Measurements from ENCODE around the gene GOLIM4. TPM values are rescaled to one million over a fixed set of nuclear protein-coding genes. Genes with fewer than 3 reads are reported as not detected.

Gene GOLIM4
- polyA plus RNA-seq, 1 experiment, result 34.4 TPM

DNA sequence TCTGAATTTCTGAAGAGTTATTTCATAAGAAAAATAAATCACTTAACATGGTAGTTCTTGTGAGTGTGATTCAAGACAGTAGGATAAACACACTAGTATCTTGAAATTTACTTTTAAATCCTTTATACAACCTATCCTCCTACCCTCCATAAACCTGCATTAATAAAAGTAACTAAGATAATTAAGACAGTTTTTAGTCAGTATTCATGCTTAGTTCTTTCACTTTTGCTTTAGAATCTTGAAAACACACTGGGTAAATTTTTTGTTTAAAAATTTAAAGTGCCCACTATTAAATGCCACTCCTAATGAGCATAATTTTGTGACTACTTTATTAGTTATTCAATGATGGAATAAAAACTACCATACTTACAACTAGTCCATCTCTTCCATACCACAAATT lies 28.8 kb downstream of the GOLIM4 start:
- ChIA-PET POLR2A (no interaction called here), CTCF (no interaction called here)
- Histone ChIP-seq H3K27me3 (ENCODE audit: control insufficient read depth, insufficient read depth, low read length) (no peaks in the 10 kb centered on the region), H3K4me3 (ENCODE audit: low read depth, low read length) (no peak overlapping the region), H3K9me3 (ENCODE audit: control insufficient read depth, insufficient read depth, low read length) (no peaks in the 10 kb centered on the region), H3K27ac (ENCODE audit: low read depth, low read length) (no peak overlapping the region)
- TF ChIP-seq, protein P1, sequence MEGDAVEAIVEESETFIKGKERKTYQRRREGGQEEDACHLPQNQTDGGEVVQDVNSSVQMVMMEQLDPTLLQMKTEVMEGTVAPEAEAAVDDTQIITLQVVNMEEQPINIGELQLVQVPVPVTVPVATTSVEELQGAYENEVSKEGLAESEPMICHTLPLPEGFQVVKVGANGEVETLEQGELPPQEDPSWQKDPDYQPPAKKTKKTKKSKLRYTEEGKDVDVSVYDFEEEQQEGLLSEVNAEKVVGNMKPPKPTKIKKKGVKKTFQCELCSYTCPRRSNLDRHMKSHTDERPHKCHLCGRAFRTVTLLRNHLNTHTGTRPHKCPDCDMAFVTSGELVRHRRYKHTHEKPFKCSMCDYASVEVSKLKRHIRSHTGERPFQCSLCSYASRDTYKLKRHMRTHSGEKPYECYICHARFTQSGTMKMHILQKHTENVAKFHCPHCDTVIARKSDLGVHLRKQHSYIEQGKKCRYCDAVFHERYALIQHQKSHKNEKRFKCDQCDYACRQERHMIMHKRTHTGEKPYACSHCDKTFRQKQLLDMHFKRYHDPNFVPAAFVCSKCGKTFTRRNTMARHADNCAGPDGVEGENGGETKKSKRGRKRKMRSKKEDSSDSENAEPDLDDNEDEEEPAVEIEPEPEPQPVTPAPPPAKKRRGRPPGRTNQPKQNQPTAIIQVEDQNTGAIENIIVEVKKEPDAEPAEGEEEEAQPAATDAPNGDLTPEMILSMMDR (IDR thresholded peaks at IDR 0.05; ENCODE audit: low read depth, low read length), result no peak
- no peak for DNase-seq (ENCODE audit: low read depth, low spot score)

DNA sequence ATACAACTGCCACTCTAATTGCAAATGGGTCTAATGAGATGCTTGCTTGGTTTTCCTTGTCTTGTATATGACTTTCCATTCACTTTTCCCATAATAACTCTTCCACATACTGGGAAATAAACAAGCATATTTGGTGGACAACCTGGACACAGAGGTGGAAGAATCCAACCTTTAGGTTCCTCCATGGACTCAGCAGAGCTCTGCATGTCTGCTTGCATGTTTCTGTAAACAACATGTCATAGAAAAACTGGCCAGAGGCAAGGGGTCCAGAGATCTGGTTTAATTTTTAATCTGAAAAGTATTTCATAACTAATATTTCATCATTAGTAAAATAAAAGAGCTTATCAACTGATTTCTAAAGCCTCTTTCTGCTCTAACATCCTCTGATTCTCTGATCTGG lies 30.2 kb downstream of the GOLIM4 start:
- TF ChIP-seq, protein P1 (IDR thresholded peaks at IDR 0.05; ENCODE audit: low read depth, low read length), result no peak
- H3K27me3 ChIP-seq (ENCODE audit: control insufficient read depth, insufficient read depth, low read length), result no peaks in the 10 kb centered on the region
- no peak overlapping the region for H3K4me3 ChIP-seq (ENCODE audit: low read depth, low read length)
- no peak overlapping the region for H3K27ac ChIP-seq (ENCODE audit: low read depth, low read length)
- no peak for DNase-seq (ENCODE audit: low read depth, low spot score)
- no peaks in the 10 kb centered on the region for H3K9me3 ChIP-seq (ENCODE audit: control insufficient read depth, insufficient read depth, low read length)
- ChIA-PET POLR2A (no interaction called here), CTCF (interaction anchor here (1.4 to 2.1 kb wide), 4 partner anchors 13 to 99 kb away, joined by 3 to 12 read pairs (median 8); no protein-coding TSS in a partner anchor)

GRCh38 chr3:168063122-168063521 lies 32.6 kb downstream of the GOLIM4 start:
- ChIA-PET POLR2A (no interaction called here), CTCF (interaction anchor here (0.7 to 3.4 kb wide), 4 partner anchors 10 to 103 kb away, joined by 3 to 14 read pairs (median 8); no protein-coding TSS in a partner anchor)
- TF ChIP-seq, protein P1 (IDR thresholded peaks at IDR 0.05; ENCODE audit: low read depth, low read length), result no peak
- DNase-seq (ENCODE audit: low read depth, low spot score), result no peak
- no peak overlapping the region for H3K4me3 ChIP-seq (ENCODE audit: low read depth, low read length)
- no peaks in the 10 kb centered on the region for H3K27me3 ChIP-seq (ENCODE audit: control insufficient read depth, insufficient read depth, low read length)
- H3K27ac ChIP-seq (ENCODE audit: low read depth, low read length), result no peak overlapping the region
- H3K9me3 ChIP-seq (ENCODE audit: control insufficient read depth, insufficient read depth, low read length), result no peaks in the 10 kb centered on the region

- TF ChIP-seq, protein P1 (IDR thresholded peaks at IDR 0.05; ENCODE audit: low read depth, low read length), result no peak
- Histone ChIP-seq H3K9me3 (ENCODE audit: control insufficient read depth, insufficient read depth, low read length) (no peaks in the 10 kb centered on the region), H3K27ac (ENCODE audit: low read depth, low read length) (no peak overlapping the region), H3K27me3 (ENCODE audit: control insufficient read depth, insufficient read depth, low read length) (no peaks in the 10 kb centered on the region), H3K4me3 (ENCODE audit: low read depth, low read length) (no peak overlapping the region)
- CTCF ChIA-PET, result interaction anchor here (0.7 to 3.4 kb wide), 6 partner anchors 10 to 104 kb away, joined by 3 to 14 read pairs (median 8); no protein-coding TSS in a partner anchor
- POLR2A ChIA-PET, result no interaction called here
- no peak for DNase-seq (ENCODE audit: low read depth, low spot score)
Measured at GRCh38 chr3:168062679-168063078, 33.0 kb downstream of the GOLIM4 start.

DNA sequence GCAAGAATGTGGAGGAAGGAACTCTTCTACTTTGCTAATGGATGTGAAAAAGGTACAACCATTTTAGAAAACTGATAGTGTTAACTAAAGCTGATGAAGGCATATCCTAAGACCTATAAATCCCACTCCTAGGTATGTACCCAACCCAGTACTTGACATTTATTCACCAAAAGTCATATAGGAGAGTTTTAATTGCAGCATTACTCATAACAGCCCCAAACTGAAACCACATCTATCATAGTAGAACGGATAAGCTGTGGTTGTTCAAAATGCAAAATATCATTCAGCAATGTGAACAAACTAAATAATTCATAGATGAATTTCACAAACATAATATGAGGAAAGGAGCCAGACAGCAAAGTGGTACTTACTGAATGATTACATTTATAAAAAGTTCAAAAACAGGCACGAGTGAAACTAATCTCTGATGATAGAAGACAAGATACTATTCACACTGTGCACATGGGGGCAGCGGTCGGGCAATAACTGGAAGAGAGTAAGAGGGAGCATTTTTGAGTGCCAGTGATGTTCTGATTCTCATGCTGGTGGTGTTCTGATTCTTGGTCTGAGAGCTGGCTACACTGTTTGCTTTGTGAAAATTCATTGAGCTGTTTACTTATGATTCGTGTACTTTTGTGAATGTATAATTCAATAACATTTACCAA lies 34.3 kb downstream of the GOLIM4 start:
- POLR2A ChIA-PET, result no interaction called here
- TF ChIP-seq, protein P1 (IDR thresholded peaks at IDR 0.05; ENCODE audit: low read depth, low read length), result no peak
- no peak overlapping the region for H3K4me3 ChIP-seq (ENCODE audit: low read depth, low read length)
- no peaks in the 10 kb centered on the region for H3K27me3 ChIP-seq (ENCODE audit: control insufficient read depth, insufficient read depth, low read length)
- H3K27ac ChIP-seq (ENCODE audit: low read depth, low read length), result no peak overlapping the region
- CTCF ChIA-PET, result interaction anchor here (1.1 to 3.4 kb wide), 6 partner anchors 8 to 105 kb away, joined by 5 to 14 read pairs (median 8); no protein-coding TSS in a partner anchor
- no peaks in the 10 kb centered on the region for H3K9me3 ChIP-seq (ENCODE audit: control insufficient read depth, insufficient read depth, low read length)
- DNase-seq (ENCODE audit: low read depth, low spot score), result no peak
